Measurements from ENCODE around the gene PACSIN1. TPM values are rescaled to one million over a fixed set of nuclear protein-coding genes. Genes with fewer than 3 reads are reported as not detected.

Gene PACSIN1
- total RNA-seq: not detected in 2 replicates

GRCh38 chr6:34465531-34466241, at the start of gene PACSIN1:
Gene PACSIN1, plus strand, starts transcription at chr6:34466076. Its CDS starts 60,230 bp downstream, at chr6:34526306.

GRCh38 chr6:34425498-34426410, 40.1 kb upstream of the PACSIN1 start, which contains the start of gene RPS10:
Gene RPS10, minus strand, starts transcription at chr6:34426069. Its CDS starts 848 bp downstream, at chr6:34425221.

GRCh38 chr6:34556031-34556471, 90.2 kb downstream of the PACSIN1 start, which contains the start of gene SPDEF:
Gene SPDEF, minus strand, starts transcription at chr6:34556329. Its CDS starts 11,874 bp downstream, at chr6:34544455.

Other genes starting within 250 kb of the PACSIN1 start
- gene HMGA1, start 229.2 kb upstream of the PACSIN1 start, total RNA-seq: 242 and 347 TPM in 2 replicates
- 41.1 and 54.1 TPM in 2 replicates for gene SMIM29, start 217.1 kb upstream of the PACSIN1 start, total RNA-seq
- gene NUDT3, start 73.4 kb upstream of the PACSIN1 start, total RNA-seq: 14.2 and 24.1 TPM in 2 replicates
- 1,327 and 2,443 TPM in 2 replicates for gene RPS10, start 40.0 kb upstream of the PACSIN1 start, total RNA-seq
- gene SPDEF, start 90.3 kb downstream of the PACSIN1 start, total RNA-seq: not detected in 2 replicates
- gene ILRUN, start 230.7 kb downstream of the PACSIN1 start, total RNA-seq: 46.2 and 58.0 TPM in 2 replicates

Data from placental pericyte (primary cell).